Mucosa of descending colon (tissue), 3 donors: Measurements from ENCODE around the gene ERF. TPM values are rescaled to one million over a fixed set of nuclear protein-coding genes. Genes with fewer than 3 reads are reported as not detected.

Experiments
- ATAC-seq: fragments of 200-7000 bp; cut with Tn5 transposase; one replicate; pipeline ENCODE4 v1.9.1; 2020; ENCODE audit warnings: mild to moderate bottlenecking, moderate library complexity
- DNase-seq, 3 donors: peaks; one replicate each; pipeline ENCODE4 v3.0.0-alpha.2; 2020
- H3K36me3 ChIP-seq: fragments of 200-600 bp; one replicate; pipeline ENCODE4 v1.8.0; 2021; ENCODE audit warnings: low read depth, mild to moderate bottlenecking
- H3K4me1 ChIP-seq: fragments of 200-600 bp; one replicate; pipeline ENCODE4 v1.8.0; 2021; ENCODE audit warnings: low read depth, mild to moderate bottlenecking
- H3K4me3 ChIP-seq: fragments of 200-600 bp; one replicate; pipeline ENCODE4 v1.8.0; 2021; ENCODE audit warnings: mild to moderate bottlenecking
- H3K9me3 ChIP-seq: fragments of 200-600 bp; one replicate; pipeline ENCODE4 v1.8.0; 2021; ENCODE audit warnings: mild to moderate bottlenecking
- CTCF ChIP-seq: fragments of 200-600 bp; IDR thresholded peaks from one replicate; pipeline ENCODE4 v1.8.0; 2022; ENCODE audit warnings: antibody characterized with exemption, mild to moderate bottlenecking
- intact Hi-C, 2 donors: fragments of 100-400 bp; cut with DNase I in 1 of 2; cut with micrococcal nuclease in 1 of 2; formaldehyde crosslinking; loops; one replicate each; pipeline versions ENCODE4 v1.11.0 to v1.11.1; 2022; cut with DNase I, micrococcal nuclease
- long read RNA-seq, 2 donors: library from polyadenylated mRNA; unstranded; transcript quantifications; one replicate each; pipeline ENCODE4 v2.0.0, GENCODE V29; 2019 to 2021
- total RNA-seq, 3 donors: library from RNA; stranded (reverse); fragmentation: NEBNext Ultra II Directional in 2 of 3; extraction: Animal tissue kit (Norgen Biotek cat#: 25700) in 2 of 3; gene quantifications; one replicate each; pipeline versions ENCODE4 v1.2.1 to v1.2.4, GENCODE V29; 2021 to 2023
- donor health status: DM: no; HTN: no; CAD: no; lungs with moderate emphysema.
- donor health status: DM: no; HTN: no; CAD: no.
- donor health status: DM: no; HTN: yes; CAD: no.

ERF gene
- total RNA-seq = 10 to 100 TPM; 35.7 to 75.2 (median 42.0) TPM
- long read RNA-seq, donor 1, partial matches to known transcripts = 0 of 4 reads
- long read RNA-seq, donor 1, other reads (novel, unspliced or antisense) = 1 of 4 reads
- long read RNA-seq, donor 2 = 0 reads

- Histone ChIP-seq H3K4me3 (peak within 1 kb of the TSS; percentile 94), H3K9me3 (no peaks in the 10 kb centered on the region), H3K4me1 (peaks cover 13% of the 10 kb centered on the region), H3K36me3 (no peaks in the 10 kb centered on the region)
- DNase-seq (peak; percentile 96 to 98 (median 96)), ATAC-seq (peak; percentile 89)
- intact Hi-C loops = no loop called here
- no peak for TF ChIP-seq CTCF
Observed at GRCh38 chr19:42254850-42255765, at the start of gene ERF. ERF (minus strand) TSS chr19:42255128; CDS start chr19:42254999, 129 bp downstream.

GRCh38 chr19:42303876-42304275 is 48.9 kb upstream of the ERF start:
- DNase-seq = no peak
- Histone ChIP-seq H3K4me3 (no peak overlapping the region), H3K4me1 (peaks cover 7% of the 10 kb centered on the region), H3K9me3 (no peaks in the 10 kb centered on the region), H3K36me3 (no peaks in the 10 kb centered on the region)
- no peak for ATAC-seq
- intact Hi-C loops = no loop called here
- no peak for TF ChIP-seq CTCF

- DNase-seq (no peak), ATAC-seq (no peak)
- no peak for TF ChIP-seq CTCF
- Histone ChIP-seq H3K36me3 (no peaks in the 10 kb centered on the region), H3K4me1 (peaks cover 7% of the 10 kb centered on the region), H3K9me3 (no peaks in the 10 kb centered on the region), H3K4me3 (no peak overlapping the region)
- intact Hi-C loops = no loop called here
Observed at GRCh38 chr19:42303101-42303464, 48.2 kb upstream of the ERF start.

- ATAC-seq = peak; percentile 60
- DNase-seq = peak in 1 of 3 donors; percentile 58
Observed at GRCh38 chr19:42301646-42302203, 46.8 kb upstream of the ERF start, which contains the start of gene PRR19. PRR19 (plus strand) TSS chr19:42302132; CDS start chr19:42309585, 7,453 bp downstream.

GRCh38 chr19:42297039-42297438 is 42.1 kb upstream of the ERF start:
- Histone ChIP-seq H3K4me1 (peaks cover 7% of the 10 kb centered on the region), H3K4me3 (no peak overlapping the region), H3K36me3 (no peaks in the 10 kb centered on the region), H3K9me3 (no peaks in the 10 kb centered on the region)
- TF ChIP-seq CTCF = no peak
- ATAC-seq (no peak), DNase-seq (no peak)
- intact Hi-C loops = no loop called here

More at GRCh38 chr19:42301646-42302203, 46.8 kb upstream of the ERF start, which contains the start of gene PRR19:
- intact Hi-C loops = no loop called here
- Histone ChIP-seq H3K9me3 (no peaks in the 10 kb centered on the region), H3K4me3 (peak within 1 kb of the TSS; percentile 45), H3K36me3 (no peaks in the 10 kb centered on the region), H3K4me1 (peaks cover 7% of the 10 kb centered on the region)
- TF ChIP-seq CTCF = no peak
